A549 (cell line): ENCODE measurements around the gene SCTR. TPM values are rescaled to one million over a fixed set of nuclear protein-coding genes. Genes with fewer than 3 reads are reported as not detected.

Source experiments
- ATAC-seq, 2 experiments: fragments of 200-7000 bp in 1 of 2; fragments of >200 bp in 1 of 2; cut with Nextera tagmentation in 1 of 2; cut with Tn5 transposase in 1 of 2; 3 replicates each; pipeline versions ENCODE4 v1.8.0 to v1.9.1; 2018 to 2020; ENCODE audit warnings: mild to moderate bottlenecking in 1 of 2, moderate library complexity in 1 of 2
- CTCF ChIA-PET: fragments of 300-600 bp; sonication (Branson Sonifier 250); formaldehyde crosslinking; extraction: SDS; loops from one replicate; lab custom pipeline; 2021; ENCODE audit warnings: antibody characterized with exemption, inconsistent platforms; lab: Yijun Ruan, JAX
- POLR2A ChIA-PET: fragments of 350-600 bp; formaldehyde crosslinking; extraction: SDS; loops from one replicate; lab custom pipeline; 2021; ENCODE audit warnings: antibody characterized with exemption, inconsistent platforms; lab: Yijun Ruan, JAX
- DNase-seq, 2 experiments: peaks; one replicate each; pipeline versions ENCODE4 v3.0.0 to v3.0.0-alpha.2; 2011 to 2016; ENCODE audit warnings: low read depth in 1 of 2, low spot score in 1 of 2
- FAIRE-seq: peaks from 2 replicates; lab custom pipeline; 2011; peaks lifted over from hg19 to GRCh38; lab: Jason Lieb, UNC
- H3K27ac ChIP-seq, 2 experiments: fragments of >200 bp; sonication (Bioruptor Twin); formaldehyde crosslinking; 3 replicates each; pipeline ENCODE4 v1.5.1; 2016 to 2017
- H3K4me1 ChIP-seq: fragments of >200 bp; sonication (Bioruptor Twin); formaldehyde crosslinking; 3 replicates; pipeline ENCODE4 v1.6.1; 2016
- H3K4me2 ChIP-seq: fragments of >200 bp; sonication (Bioruptor Twin); formaldehyde crosslinking; 3 replicates; pipeline ENCODE4 v1.6.1; 2016
- H3K4me3 ChIP-seq: fragments of >200 bp; sonication (Bioruptor Twin); formaldehyde crosslinking; 3 replicates; pipeline ENCODE4 v1.5.1; 2016
- H3K9me3 ChIP-seq: fragments of >200 bp; sonication (Bioruptor Twin); formaldehyde crosslinking; 3 replicates; pipeline ENCODE4 v1.6.1; 2016
- BCL3 ChIP-seq: fragments of >200 bp; sonication (Bioruptor Twin); formaldehyde crosslinking; IDR thresholded peaks from 3 replicates; pipeline ENCODE4 v1.6.1; 2016
- CBX2 ChIP-seq: fragments of 200-600 bp; sonication (generic); IDR thresholded peaks from 2 replicates; pipeline ENCODE4 v1.6.1; 2016; ENCODE audit warnings: low read depth, mild to moderate bottlenecking, borderline replicate concordance
- EHF ChIP-seq: fragments of 250-450 bp; sonication (Bioruptor Pico); IDR thresholded peaks from 2 replicates; pipeline ENCODE4 v1.5.0; 2020; ENCODE audit warnings: mild to moderate bottlenecking
- EHMT2 ChIP-seq: fragments of 200-600 bp; sonication (generic); IDR thresholded peaks from 2 replicates; pipeline ENCODE4 v1.6.1; 2016; ENCODE audit warnings: antibody characterized with exemption, low read depth, mild to moderate bottlenecking, moderate library complexity
- ELK1 ChIP-seq: fragments of 150-350 bp; IDR thresholded peaks from 2 replicates; pipeline ENCODE4 v1.6.1; 2014; ENCODE audit warnings: low read depth, mild to moderate bottlenecking, low read length
- FOSL2 ChIP-seq, 2 experiments: fragments of 450-650 bp in 1 of 2; fragments of >200 bp in 1 of 2; sonication (Bioruptor Twin) in 1 of 2; formaldehyde crosslinking; IDR thresholded peaks; 2 replicates each; pipeline versions ENCODE4 v1.5.0 to v1.6.1; 2016 to 2020; ENCODE audit warnings: mild to moderate bottlenecking in 1 of 2, moderate library complexity in 1 of 2
- FOXS1 ChIP-seq: fragments of 250-450 bp; sonication (Bioruptor Pico); IDR thresholded peaks from 2 replicates; pipeline ENCODE4 v1.5.0; 2020; ENCODE audit warnings: mild to moderate bottlenecking, moderate library complexity
- GATA3 ChIP-seq: IDR thresholded peaks from 2 replicates; pipeline ENCODE4 v1.6.1; 2012; ENCODE audit warnings: borderline replicate concordance
- HES2 ChIP-seq: fragments of >200 bp; sonication (Bioruptor Twin); formaldehyde crosslinking; IDR thresholded peaks from 2 replicates; pipeline ENCODE4 v1.6.1; 2016
- HOXA7 ChIP-seq: fragments of 250-450 bp; sonication (Bioruptor Pico); IDR thresholded peaks from 2 replicates; pipeline ENCODE4 v1.5.0; 2020; ENCODE audit warnings: mild to moderate bottlenecking, moderate library complexity
- HOXB13 ChIP-seq: fragments of 250-450 bp; sonication (Bioruptor Pico); IDR thresholded peaks from 2 replicates; pipeline ENCODE4 v1.5.0; 2020; ENCODE audit warnings: low read depth, mild to moderate bottlenecking, moderate library complexity
- HOXB5 ChIP-seq: fragments of 250-450 bp; sonication (Bioruptor Pico); IDR thresholded peaks from 2 replicates; pipeline ENCODE4 v1.5.0; 2020; ENCODE audit warnings: mild to moderate bottlenecking, moderate library complexity
- JUN ChIP-seq, 2 experiments: fragments of >200 bp; sonication (Bioruptor Twin); formaldehyde crosslinking; IDR thresholded peaks; 2 replicates in 1 of 2; 3 replicates in 1 of 2; pipeline ENCODE4 v1.6.1; 2016 to 2017
- JUNB ChIP-seq: fragments of >200 bp; sonication (Bioruptor Twin); formaldehyde crosslinking; IDR thresholded peaks from 2 replicates; pipeline ENCODE4 v1.6.1; 2016
- KDM1A ChIP-seq: fragments of 200-600 bp; sonication (generic); IDR thresholded peaks from 2 replicates; pipeline ENCODE4 v1.6.1; 2016; ENCODE audit warnings: low read depth, mild to moderate bottlenecking
- PHF8 ChIP-seq: fragments of 200-600 bp; sonication (generic); IDR thresholded peaks from 2 replicates; pipeline ENCODE4 v1.6.1; 2016; ENCODE audit warnings: low read depth, mild to moderate bottlenecking, antibody characterized with exemption, moderate library complexity, borderline replicate concordance
- RAD21 ChIP-seq, 2 experiments: fragments of >200 bp in 1 of 2; sonication (Bioruptor Twin) in 1 of 2; formaldehyde crosslinking in 1 of 2; IDR thresholded peaks in 1 of 2; conservative IDR thresholded peaks in 1 of 2; 2 replicates in 1 of 2; 3 replicates in 1 of 2; pipeline ENCODE4 v1.6.1; 2012 to 2018; ENCODE audit warnings: inconsistent platforms in 1 of 2
- SMC3 ChIP-seq: fragments of >200 bp; sonication (Bioruptor Twin); formaldehyde crosslinking; IDR thresholded peaks from 3 replicates; pipeline ENCODE4 v1.6.1; 2018; ENCODE audit warnings: inconsistent platforms
- TFCP2L1 ChIP-seq: fragments of 250-450 bp; sonication (Bioruptor Pico); IDR thresholded peaks from 2 replicates; pipeline ENCODE4 v1.5.0; 2021; ENCODE audit warnings: mild to moderate bottlenecking
- WGBS: methylation state at CpG from one replicate; pipeline ENCODE4 v1.1.6; 2017; ENCODE audit errors: missing lambda C conversion rate; 5-methylcytosine and 5-hydroxymethylcytosine counted together
- polyA plus RNA-seq, 4 experiments: library from polyadenylated mRNA; depleted of rRNA in 3 of 4; stranded (reverse); fragments of >200 nt; fragmentation: RNase III in 1 of 4; extraction: RNeasy Plus Mini Kit Qiagen cat#74134 plus additional on column Dnase treatment in 1 of 4; gene quantifications; 2 replicates in 3 of 4; 3 replicates in 1 of 4; pipeline ENCODE4 v1.2.3, GENCODE V29; 2011 to 2017

SCTR gene
- polyA plus RNA-seq, 2 of the 4 experiments (the other 2 are of a cell fraction) = not detected

GRCh38 chr2:119550346-119550745 lies 26.1 kb upstream of the SCTR start (continued):
- TF ChIP-seq RAD21 (conservative IDR thresholded peaks at IDR 0.05 in 1 of 2, IDR thresholded peaks at IDR 0.05 in 1 of 2) (no peak), JUNB (no peak), ELK1 (no peak), GATA3 (no peak), FOSL2 (IDR thresholded peaks at IDR 0.05) (no peak), FOSL2 (CRISPR knock-in tag; IDR thresholded peaks at IDR 0.05) (no peak)

GRCh38 chr2:119549241-119549640 lies 25.0 kb upstream of the SCTR start:
- no peak for TF ChIP-seq PHF8
- TF ChIP-seq JUNB = no peak
- no peak for TF ChIP-seq ELK1
- TF ChIP-seq HOXB13 (CRISPR knock-in tag) = no peak
- no peak for TF ChIP-seq SMC3
- no peak for TF ChIP-seq FOXS1 (CRISPR knock-in tag)
- DNase-seq (no peak), FAIRE-seq (no peak), ATAC-seq (no peak)
- Histone ChIP-seq H3K27ac (no peak overlapping the region), H3K4me2 (no peak overlapping the region), H3K4me3 (no peak overlapping the region), H3K9me3 (no peaks in the 10 kb centered on the region), H3K4me1 (peaks cover 13% of the 10 kb centered on the region)
- POLR2A ChIA-PET = no interaction called here
- WGBS = 53% methylated on average over 1 of the region's 1 CpG
- CTCF ChIA-PET = no interaction called here

GRCh38 chr2:119548516-119549120 lies 24.3 kb upstream of the SCTR start:
- no peak overlapping the region for H3K4me3 ChIP-seq
- H3K9me3 ChIP-seq = no peaks in the 10 kb centered on the region
- ChIA-PET POLR2A (no interaction called here), CTCF (no interaction called here)
- peaks cover 13% of the 10 kb centered on the region for H3K4me1 ChIP-seq
- TF ChIP-seq JUN (IDR thresholded peaks at IDR 0.05) = no peak
- TF ChIP-seq HOXA7 (CRISPR knock-in tag) = no peak
- no peak for TF ChIP-seq EHMT2
- TF ChIP-seq HOXB5 (CRISPR knock-in tag) = no peak
- TF ChIP-seq CBX2 = no peak
- no peak for TF ChIP-seq TFCP2L1 (CRISPR knock-in tag)
- no peak for TF ChIP-seq EHF (CRISPR knock-in tag)
- TF ChIP-seq BCL3 = no peak
- no peak for TF ChIP-seq HES2
- no peak for TF ChIP-seq KDM1A
- ATAC-seq (no peak), FAIRE-seq (no peak), DNase-seq (no peak)
- H3K27ac ChIP-seq = no peak overlapping the region
- H3K4me2 ChIP-seq = no peak overlapping the region
- WGBS = 67% methylated on average over 2 of the region's 2 CpGs
